Measurements from ENCODE around the gene SLC24A3. TPM values are rescaled to one million over a fixed set of nuclear protein-coding genes. Genes with fewer than 3 reads are reported as not detected.

Gene SLC24A3
- total RNA-seq, 1 donor from 2014 or later = 0.10 TPM

- DNase-seq (ENCODE audit: low spot score) = no peak
- Mint-ChIP-seq H3K27ac (ENCODE audit: unreplicated experiment) (no peak overlapping the region), H3K27me3 (ENCODE audit: low read depth) (peaks cover 9% of the 10 kb centered on the region), H3K4me3 (ENCODE audit: unreplicated experiment) (no peak overlapping the region), H3K9me3 (ENCODE audit: low read depth) (no peaks in the 10 kb centered on the region), H3K36me3 (ENCODE audit: low read depth) (no peaks in the 10 kb centered on the region), H3K4me1 (ENCODE audit: low read depth) (no peaks in the 10 kb centered on the region)
- no peak for TF ChIP-seq CTCF (IDR thresholded peaks at IDR 0.05)
These were observed 353.9 kb downstream of the SLC24A3 start for GRCh38 chr20:19566226-19566945.

DNA sequence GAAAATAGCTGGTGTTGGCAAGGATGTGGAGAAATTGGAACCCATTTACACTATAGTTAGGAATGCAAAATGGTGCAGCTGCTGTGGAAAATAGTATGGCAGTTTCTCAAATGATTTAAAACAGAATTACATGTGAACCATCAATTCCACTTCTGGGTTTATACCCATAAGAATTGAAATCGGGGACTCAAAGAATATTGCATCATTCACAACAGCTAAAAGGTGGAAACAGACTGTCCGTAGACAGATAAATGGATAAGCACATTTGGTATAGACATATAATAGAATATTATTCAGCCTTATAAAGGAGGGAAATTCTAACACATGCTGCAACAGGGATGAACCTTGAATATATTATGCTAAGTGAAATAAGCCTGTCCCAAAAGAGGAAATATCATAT is 355.7 kb downstream of the SLC24A3 start:
- H3K27me3 Mint-ChIP-seq (ENCODE audit: low read depth) = peaks cover 7% of the 10 kb centered on the region
- no peak for DNase-seq (ENCODE audit: low spot score)
- H3K27ac Mint-ChIP-seq (ENCODE audit: unreplicated experiment) = no peak overlapping the region
- H3K4me1 Mint-ChIP-seq (ENCODE audit: low read depth) = no peaks in the 10 kb centered on the region
- no peak for TF ChIP-seq CTCF (IDR thresholded peaks at IDR 0.05)
- H3K9me3 Mint-ChIP-seq (ENCODE audit: low read depth) = no peaks in the 10 kb centered on the region
- no peak overlapping the region for H3K4me3 Mint-ChIP-seq (ENCODE audit: unreplicated experiment)
- no peaks in the 10 kb centered on the region for H3K36me3 Mint-ChIP-seq (ENCODE audit: low read depth)

DNA sequence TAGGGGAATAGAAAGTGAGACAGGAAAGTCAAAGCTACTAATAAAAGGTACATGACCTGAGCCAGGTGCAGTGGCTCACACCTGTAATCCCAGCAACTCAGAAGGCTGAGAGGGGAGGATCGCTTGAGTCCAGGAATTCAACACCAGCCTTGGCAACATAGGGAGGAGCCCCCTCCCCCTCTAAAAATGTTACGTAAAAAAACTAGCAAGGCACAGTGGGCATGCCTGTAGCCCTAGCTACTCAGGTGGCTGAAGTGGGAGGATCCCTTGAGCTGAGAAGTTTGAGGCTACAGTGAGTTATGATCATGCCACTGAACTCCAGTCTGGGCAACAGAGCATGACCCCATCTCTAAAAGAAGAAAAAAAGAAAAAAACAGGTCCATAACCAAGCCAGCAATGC is 359.6 kb downstream of the SLC24A3 start:
- H3K9me3 Mint-ChIP-seq (ENCODE audit: low read depth) = no peaks in the 10 kb centered on the region
- H3K27me3 Mint-ChIP-seq (ENCODE audit: low read depth) = peaks cover 11% of the 10 kb centered on the region
- no peak for DNase-seq (ENCODE audit: low spot score)
- H3K36me3 Mint-ChIP-seq (ENCODE audit: low read depth) = no peaks in the 10 kb centered on the region
- no peak for TF ChIP-seq CTCF (IDR thresholded peaks at IDR 0.05)
- H3K4me1 Mint-ChIP-seq (ENCODE audit: low read depth) = no peaks in the 10 kb centered on the region
- no peak overlapping the region for H3K4me3 Mint-ChIP-seq (ENCODE audit: unreplicated experiment)
- H3K27ac Mint-ChIP-seq (ENCODE audit: unreplicated experiment) = no peak overlapping the region

DNA sequence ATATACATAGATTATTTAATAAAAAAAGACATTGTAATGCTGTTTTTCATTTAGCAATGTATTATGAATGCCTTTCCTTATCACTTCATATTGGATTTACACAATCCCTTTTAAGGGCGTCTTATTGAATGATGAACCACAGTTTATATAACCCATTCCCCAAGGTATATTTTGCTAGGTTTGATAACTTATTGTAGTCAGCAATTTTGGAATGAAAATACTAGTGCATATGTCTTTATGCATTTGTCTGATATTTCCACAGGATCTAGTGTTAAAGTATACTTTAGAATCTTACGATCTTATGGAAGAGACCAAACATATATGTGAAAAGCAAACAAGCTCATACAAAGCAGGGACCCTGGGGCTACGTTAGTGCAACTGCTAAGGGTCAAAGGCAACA is 365.2 kb downstream of the SLC24A3 start:
- Mint-ChIP-seq H3K36me3 (ENCODE audit: low read depth) (no peaks in the 10 kb centered on the region), H3K27me3 (ENCODE audit: low read depth) (peaks cover 28% of the 10 kb centered on the region), H3K4me1 (ENCODE audit: low read depth) (no peaks in the 10 kb centered on the region), H3K27ac (ENCODE audit: unreplicated experiment) (no peak overlapping the region), H3K9me3 (ENCODE audit: low read depth) (no peaks in the 10 kb centered on the region), H3K4me3 (ENCODE audit: unreplicated experiment) (no peak overlapping the region)
- DNase-seq (ENCODE audit: low spot score) = no peak
- TF ChIP-seq CTCF (IDR thresholded peaks at IDR 0.05) = no peak

DNA sequence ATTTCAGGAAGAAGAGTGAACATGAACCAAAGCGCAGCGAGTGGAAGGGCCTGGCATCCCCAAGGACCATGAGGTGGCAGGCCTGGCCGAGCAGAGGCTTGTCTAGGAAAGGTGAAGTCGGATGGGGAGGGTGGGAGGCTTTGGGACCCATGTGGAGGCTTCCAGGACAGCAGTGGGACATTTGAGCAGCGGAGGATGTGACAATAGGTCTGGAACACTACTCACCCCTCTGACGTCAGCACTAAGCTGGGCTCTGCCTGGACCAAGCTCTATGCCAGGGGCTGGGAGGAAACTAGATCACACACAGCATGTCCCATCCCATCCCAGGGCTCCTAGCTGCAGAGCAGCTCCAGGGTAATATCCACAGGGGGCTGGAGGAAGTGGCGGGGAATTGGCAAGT is 370.3 kb downstream of the SLC24A3 start:
- DNase-seq (ENCODE audit: low spot score) = no peak
- Mint-ChIP-seq H3K9me3 (ENCODE audit: low read depth) (no peaks in the 10 kb centered on the region), H3K4me3 (ENCODE audit: unreplicated experiment) (no peak overlapping the region), H3K27ac (ENCODE audit: unreplicated experiment) (no peak overlapping the region), H3K27me3 (ENCODE audit: low read depth) (peaks cover 29% of the 10 kb centered on the region), H3K4me1 (ENCODE audit: low read depth) (no peaks in the 10 kb centered on the region), H3K36me3 (ENCODE audit: low read depth) (no peaks in the 10 kb centered on the region)
- no peak for TF ChIP-seq CTCF (IDR thresholded peaks at IDR 0.05)

Data from chondrocyte (in vitro differentiated cells).